ENCODE data around the gene ANKFN1. TPM values are rescaled to one million over a fixed set of nuclear protein-coding genes. Genes with fewer than 3 reads are reported as not detected.
"Not testable (repeated sequence)": the region's sequence is repeated elsewhere in the genome, so short reads cannot be mapped to it uniquely, and the experiment has no call there.

The ANKFN1 gene
- total RNA-seq, 1 experiment from 2014 or later: not detected

GRCh38 chr17:56347639-56348038 lies 194.4 kb downstream of the ANKFN1 start:
- no peak for DNase-seq (ENCODE audit: low spot score)

GRCh38 chr17:56350592-56350991 lies 197.3 kb downstream of the ANKFN1 start:
- no peak for DNase-seq (ENCODE audit: low spot score)

- no peak for DNase-seq (ENCODE audit: low spot score)
These were observed 198.4 kb downstream of the ANKFN1 start for GRCh38 chr17:56351675-56352074.

- DNase-seq (ENCODE audit: low spot score): no peak
These were observed 205.4 kb downstream of the ANKFN1 start for GRCh38 chr17:56358651-56359050.

GRCh38 chr17:56359518-56359917 lies 206.2 kb downstream of the ANKFN1 start:
- DNase-seq (ENCODE audit: low spot score): no peak

- no peak for DNase-seq (ENCODE audit: low spot score)
These were observed 214.1 kb downstream of the ANKFN1 start for GRCh38 chr17:56367366-56367765.

- DNase-seq (ENCODE audit: low spot score): no peak
These were observed 220.9 kb downstream of the ANKFN1 start for GRCh38 chr17:56373981-56374833.

GRCh38 chr17:56389356-56389755 lies 236.1 kb downstream of the ANKFN1 start:
- DNase-seq (ENCODE audit: low spot score): no peak

GRCh38 chr17:56392321-56392720 lies 239.0 kb downstream of the ANKFN1 start:
- DNase-seq (ENCODE audit: low spot score): no peak

- DNase-seq (ENCODE audit: low spot score): no peak
These were observed 239.9 kb downstream of the ANKFN1 start for GRCh38 chr17:56393156-56393555.

- DNase-seq (ENCODE audit: low spot score): no peak
These were observed 242.5 kb downstream of the ANKFN1 start for GRCh38 chr17:56395787-56396186.

GRCh38 chr17:56407086-56407485 lies 253.8 kb downstream of the ANKFN1 start:
- no peak for DNase-seq (ENCODE audit: low spot score)

GRCh38 chr17:56412356-56412755 lies 259.1 kb downstream of the ANKFN1 start:
- DNase-seq (ENCODE audit: low spot score): not testable (repeated sequence)

- DNase-seq (ENCODE audit: low spot score): no peak
These were observed 263.5 kb downstream of the ANKFN1 start for GRCh38 chr17:56416682-56417351.

- DNase-seq (ENCODE audit: low spot score): no peak
These were observed 270.7 kb downstream of the ANKFN1 start for GRCh38 chr17:56424005-56424404.

- DNase-seq (ENCODE audit: low spot score): no peak
These were observed 271.3 kb downstream of the ANKFN1 start for GRCh38 chr17:56424543-56425044.

- no peak for DNase-seq (ENCODE audit: low spot score)
These were observed 272.2 kb downstream of the ANKFN1 start for GRCh38 chr17:56425483-56425882.

- no peak for DNase-seq (ENCODE audit: low spot score)
These were observed 273.6 kb downstream of the ANKFN1 start for GRCh38 chr17:56426901-56427300.

- DNase-seq (ENCODE audit: low spot score): no peak
These were observed 278.5 kb downstream of the ANKFN1 start for GRCh38 chr17:56431736-56432135.

- no peak for DNase-seq (ENCODE audit: low spot score)
These were observed 279.2 kb downstream of the ANKFN1 start for GRCh38 chr17:56432443-56432842.

- DNase-seq (ENCODE audit: low spot score): no peak
These were observed 281.3 kb downstream of the ANKFN1 start for GRCh38 chr17:56434610-56435009.

GRCh38 chr17:56436142-56436541 lies 282.9 kb downstream of the ANKFN1 start:
- DNase-seq (ENCODE audit: low spot score): no peak

GRCh38 chr17:56440419-56440818 lies 287.1 kb downstream of the ANKFN1 start:
- no peak for DNase-seq (ENCODE audit: low spot score)
